Non-pigmented ciliary epithelial cell (primary cell): ENCODE measurements around the gene TELO2.

ENCODE experiments used
- DNase-seq: peaks from one replicate; pipeline ENCODE4 v3.0.0-alpha.2; 2010; ENCODE audit warnings: low read depth

Gene TELO2

GRCh38 chr16:1518626-1519135 lies 25.5 kb downstream of the TELO2 start:
- DNase-seq, result no peak

GRCh38 chr16:1519831-1520230 lies 26.7 kb downstream of the TELO2 start:
- DNase-seq, result no peak

GRCh38 chr16:1520461-1520860 lies 27.3 kb downstream of the TELO2 start:
- no peak for DNase-seq

- DNase-seq, result no peak
Observed at GRCh38 chr16:1523581-1524245, 30.6 kb downstream of the TELO2 start.

- DNase-seq, result no peak
Observed at GRCh38 chr16:1524366-1524765, 31.2 kb downstream of the TELO2 start.

GRCh38 chr16:1525871-1526607 lies 32.9 kb downstream of the TELO2 start:
- DNase-seq, result no peak

- no peak for DNase-seq
Observed at GRCh38 chr16:1526608-1527555, 33.7 kb downstream of the TELO2 start.

- no peak for DNase-seq
Observed at GRCh38 chr16:1527836-1528811, 35.0 kb downstream of the TELO2 start.

- DNase-seq, result no peak
Observed at GRCh38 chr16:1528921-1529537, 35.9 kb downstream of the TELO2 start.

- DNase-seq, result no peak
Observed at GRCh38 chr16:1530349-1530882, 37.3 kb downstream of the TELO2 start.

GRCh38 chr16:1530883-1531637 lies 37.9 kb downstream of the TELO2 start:
- no peak for DNase-seq

GRCh38 chr16:1531638-1531910 lies 38.4 kb downstream of the TELO2 start:
- DNase-seq, result no peak

- DNase-seq, result no peak
Observed at GRCh38 chr16:1532081-1532760, 39.1 kb downstream of the TELO2 start.

- DNase-seq, result no peak
Observed at GRCh38 chr16:1532771-1533170, 39.6 kb downstream of the TELO2 start.

- DNase-seq, result no peak
Observed at GRCh38 chr16:1533443-1533951, 40.3 kb downstream of the TELO2 start, which contains the start of gene TMEM204. TSS of gene TMEM204 (plus strand) at chr16:1533666. CDS start at chr16:1534276, 610 bp downstream.

GRCh38 chr16:1534021-1535020 lies 41.2 kb downstream of the TELO2 start:
- DNase-seq, result no peak

GRCh38 chr16:1535391-1536291 lies 42.5 kb downstream of the TELO2 start:
- no peak for DNase-seq
